Activated CD4-positive, alpha-beta memory T cell treated with anti-CD3 and anti-CD28 coated beads, Interleukin-2, amount 10 ng/mL, durations not matched to agents 7 days and 5 days (primary cell): ENCODE measurements around the gene SUMO2. TPM values are rescaled to one million over a fixed set of nuclear protein-coding genes. Genes with fewer than 3 reads are reported as not detected.

Source experiments
- CTCF ChIA-PET: fragments of 350-600 bp; sonication (Branson Sonifier 250); formaldehyde crosslinking; loops from one replicate; lab custom pipeline; 2021; ENCODE audit warnings: antibody characterized with exemption, inconsistent platforms; lab: Charles Lee
- POLR2A ChIA-PET: fragments of 350-600 bp; sonication (Branson Sonifier 250); formaldehyde crosslinking; loops from one replicate; lab custom pipeline; 2021; ENCODE audit warnings: antibody characterized with exemption; lab: Charles Lee
- DNase-seq: peaks from one replicate; pipeline ENCODE4 v3.0.0-alpha.2; 2020
- H3K27ac Mint-ChIP-seq: one replicate; pipeline ENCODE4 v1.8.0; 2021; ENCODE audit warnings: mild to moderate bottlenecking, mixed read lengths
- H3K27me3 Mint-ChIP-seq: one replicate; pipeline ENCODE4 v1.8.0; 2021; ENCODE audit warnings: mixed read lengths
- H3K36me3 Mint-ChIP-seq: one replicate; pipeline ENCODE4 v1.8.0; 2021; ENCODE audit warnings: low read depth, mixed read lengths
- H3K4me1 Mint-ChIP-seq: one replicate; pipeline ENCODE4 v1.8.0; 2021; ENCODE audit warnings: mixed read lengths
- H3K4me3 Mint-ChIP-seq: one replicate; pipeline ENCODE4 v1.8.0; 2021; ENCODE audit warnings: mild to moderate bottlenecking, mixed read lengths
- H3K9me3 Mint-ChIP-seq: one replicate; pipeline ENCODE4 v1.8.0; 2021; ENCODE audit warnings: mixed read lengths
- total RNA-seq, 2 experiments: library from RNA; stranded (reverse); gene quantifications; one replicate each; pipeline ENCODE4 v1.2.3, GENCODE V29; 2021

The SUMO2 gene
- total RNA-seq = 100 to 1,000 TPM; 548 to 559 TPM

- peaks cover 45% of the 10 kb centered on the region for H3K4me1 Mint-ChIP-seq
- H3K9me3 Mint-ChIP-seq = no peaks in the 10 kb centered on the region
- peaks cover 37% of the 10 kb centered on the region for H3K36me3 Mint-ChIP-seq
- peak within 1 kb of the TSS; percentile 82 for H3K4me3 Mint-ChIP-seq
- H3K27me3 Mint-ChIP-seq = no peaks in the 10 kb centered on the region
- CTCF ChIA-PET = interaction anchor here (0.6 to 2.8 kb wide), 8 partner anchors 9 to 127 kb away, joined by 3 to 13 read pairs (median 4); partner anchors contain the start of genes NT5C and SLC25A19
- H3K27ac Mint-ChIP-seq = peak within 1 kb of the TSS; percentile 99
- POLR2A ChIA-PET = interaction anchor here (0.6 to 2.9 kb wide), 32 partner anchors 9 to 433 kb away, joined by 3 to 23 read pairs (median 4); partner anchors contain the start of genes ARMC7, CDR2L, FDXR and GGA3
- peak; percentile 96 for DNase-seq
Observed at GRCh38 chr17:75182569-75183436, at the start of gene SUMO2. Gene SUMO2 (minus strand): TSS chr17:75182959. CDS start chr17:75182834, 125 bp downstream.

- no peak overlapping the region for H3K4me3 Mint-ChIP-seq
- POLR2A ChIA-PET = interaction anchor here (0.6 to 1.7 kb wide), 2 partner anchors 10 to 18 kb away, joined by 3 to 6 read pairs; no protein-coding TSS in a partner anchor
- H3K36me3 Mint-ChIP-seq = peaks cover 66% of the 10 kb centered on the region
Observed at GRCh38 chr17:75231741-75232464, 49.1 kb upstream of the SUMO2 start.

GRCh38 chr17:75231071-75231470 is 48.3 kb upstream of the SUMO2 start:
- H3K9me3 Mint-ChIP-seq = no peaks in the 10 kb centered on the region
- ChIA-PET POLR2A (interaction anchor here (1.1 to 1.7 kb wide), 2 partner anchors 8 to 9 kb away, joined by 3 to 6 read pairs; no protein-coding TSS in a partner anchor), CTCF (interaction anchor here (0.6 to 1.2 kb wide), 2 partner anchors 8 to 16 kb away, joined by 3 read pairs; no protein-coding TSS in a partner anchor)
- no peaks in the 10 kb centered on the region for H3K4me1 Mint-ChIP-seq
- peaks cover 60% of the 10 kb centered on the region for H3K36me3 Mint-ChIP-seq
- no peak overlapping the region for H3K4me3 Mint-ChIP-seq
- H3K27ac Mint-ChIP-seq = no peak overlapping the region
- H3K27me3 Mint-ChIP-seq = no peaks in the 10 kb centered on the region
- DNase-seq = no peak

More at GRCh38 chr17:75231741-75232464, 49.1 kb upstream of the SUMO2 start:
- Mint-ChIP-seq H3K4me1 (no peaks in the 10 kb centered on the region), H3K27ac (no peak overlapping the region), H3K27me3 (no peaks in the 10 kb centered on the region), H3K9me3 (no peaks in the 10 kb centered on the region)
- CTCF ChIA-PET = no interaction called here
- DNase-seq = no peak

GRCh38 chr17:75228847-75229246 is 46.1 kb upstream of the SUMO2 start:
- Mint-ChIP-seq H3K36me3 (peaks cover 55% of the 10 kb centered on the region), H3K27me3 (no peaks in the 10 kb centered on the region), H3K4me3 (no peak overlapping the region), H3K9me3 (no peaks in the 10 kb centered on the region), H3K4me1 (no peaks in the 10 kb centered on the region), H3K27ac (no peak overlapping the region)
- ChIA-PET POLR2A (interaction anchor here (0.9 to 2.2 kb wide), 4 partner anchors 11 to 48 kb away, joined by 3 to 9 read pairs (median 4); no protein-coding TSS in a partner anchor), CTCF (interaction anchor here (0.7 to 2.4 kb wide), 3 partner anchors 11 to 115 kb away, joined by 3 to 7 read pairs (median 5); no protein-coding TSS in a partner anchor)
- no peak for DNase-seq

- no peak overlapping the region for H3K4me3 Mint-ChIP-seq
- no peaks in the 10 kb centered on the region for H3K4me1 Mint-ChIP-seq
- H3K27ac Mint-ChIP-seq = no peak overlapping the region
- H3K27me3 Mint-ChIP-seq = no peaks in the 10 kb centered on the region
- H3K36me3 Mint-ChIP-seq = peaks cover 56% of the 10 kb centered on the region
- ChIA-PET CTCF (interaction anchor here (2.1 to 2.4 kb wide), 2 partner anchors 11 to 114 kb away, joined by 5 to 7 read pairs; no protein-coding TSS in a partner anchor), POLR2A (interaction anchor here (0.9 to 2.2 kb wide), 3 partner anchors 9 to 13 kb away, joined by 3 to 9 read pairs (median 4); no protein-coding TSS in a partner anchor)
- no peak for DNase-seq
- no peaks in the 10 kb centered on the region for H3K9me3 Mint-ChIP-seq
Observed at GRCh38 chr17:75228305-75228704, 45.5 kb upstream of the SUMO2 start.

- ChIA-PET CTCF (interaction anchor here (2.1 to 2.4 kb wide), 2 partner anchors 12 to 114 kb away, joined by 5 to 7 read pairs; no protein-coding TSS in a partner anchor), POLR2A (interaction anchor here (0.9 kb wide), 1 partner anchor 10 kb away, joined by 3 read pairs; no protein-coding TSS in a partner anchor)
- Mint-ChIP-seq H3K4me1 (no peaks in the 10 kb centered on the region), H3K27ac (no peak overlapping the region), H3K36me3 (peaks cover 54% of the 10 kb centered on the region), H3K9me3 (no peaks in the 10 kb centered on the region), H3K27me3 (no peaks in the 10 kb centered on the region), H3K4me3 (no peak overlapping the region)
- no peak for DNase-seq
Observed at GRCh38 chr17:75227729-75228128, 45.0 kb upstream of the SUMO2 start.

GRCh38 chr17:75225016-75225415 is 42.3 kb upstream of the SUMO2 start:
- no peaks in the 10 kb centered on the region for H3K27me3 Mint-ChIP-seq
- no peaks in the 10 kb centered on the region for H3K9me3 Mint-ChIP-seq
- H3K4me3 Mint-ChIP-seq = no peak overlapping the region
- ChIA-PET CTCF (interaction anchor here (0.8 to 3.0 kb wide), 2 partner anchors 14 to 15 kb away, joined by 3 to 13 read pairs; no protein-coding TSS in a partner anchor), POLR2A (interaction anchor here (1.2 kb wide), 1 partner anchor 36 kb away, joined by 4 read pairs; the partner anchor contains the start of genes GGA3 and MRPS7)
- no peak overlapping the region for H3K27ac Mint-ChIP-seq
- no peaks in the 10 kb centered on the region for H3K4me1 Mint-ChIP-seq
- peaks cover 41% of the 10 kb centered on the region for H3K36me3 Mint-ChIP-seq
- no peak for DNase-seq

- Mint-ChIP-seq H3K36me3 (peaks cover 55% of the 10 kb centered on the region), H3K4me3 (no peak overlapping the region), H3K4me1 (no peaks in the 10 kb centered on the region), H3K9me3 (no peaks in the 10 kb centered on the region), H3K27ac (no peak overlapping the region), H3K27me3 (no peaks in the 10 kb centered on the region)
- no peak for DNase-seq
- ChIA-PET POLR2A (interaction anchor here (1.3 to 2.9 kb wide), 2 partner anchors 14 to 38 kb away, joined by 3 to 7 read pairs; partner anchors contain the start of gene NUP85), CTCF (interaction anchor here (1.4 to 1.8 kb wide), 2 partner anchors 21 to 106 kb away, joined by 5 to 6 read pairs; no protein-coding TSS in a partner anchor)
Observed at GRCh38 chr17:75219815-75220214, 37.1 kb upstream of the SUMO2 start.

- Mint-ChIP-seq H3K9me3 (no peaks in the 10 kb centered on the region), H3K4me1 (no peaks in the 10 kb centered on the region), H3K4me3 (no peak overlapping the region), H3K27me3 (no peaks in the 10 kb centered on the region), H3K36me3 (peaks cover 58% of the 10 kb centered on the region), H3K27ac (no peak overlapping the region)
- POLR2A ChIA-PET = interaction anchor here (0.8 kb wide), 1 partner anchor 13 kb away, joined by 5 read pairs; the partner anchor contains the start of gene NUP85
- DNase-seq = no peak
- CTCF ChIA-PET = interaction anchor here (1.0 kb wide), 1 partner anchor 21 kb away, joined by 3 read pairs; no protein-coding TSS in a partner anchor
Observed at GRCh38 chr17:75218131-75218530, 35.4 kb upstream of the SUMO2 start.

- Mint-ChIP-seq H3K27me3 (no peaks in the 10 kb centered on the region), H3K27ac (no peak overlapping the region), H3K36me3 (peaks cover 40% of the 10 kb centered on the region), H3K4me3 (no peak overlapping the region), H3K9me3 (no peaks in the 10 kb centered on the region), H3K4me1 (peaks cover 27% of the 10 kb centered on the region)
- ChIA-PET POLR2A (interaction anchor here (1.7 to 5.6 kb wide), 2 partner anchors 52 to 62 kb away, joined by 4 to 43 read pairs; partner anchors contain the start of genes GGA3, MIF4GD and MRPS7), CTCF (interaction anchor here (0.9 to 1.9 kb wide), 5 partner anchors 29 to 250 kb away, joined by 3 to 8 read pairs (median 4); no protein-coding TSS in a partner anchor)
- no peak for DNase-seq
Observed at GRCh38 chr17:75209061-75209460, 26.3 kb upstream of the SUMO2 start.

GRCh38 chr17:75208161-75208560 is 25.4 kb upstream of the SUMO2 start:
- no peaks in the 10 kb centered on the region for H3K9me3 Mint-ChIP-seq
- H3K27ac Mint-ChIP-seq = no peak overlapping the region
- no peaks in the 10 kb centered on the region for H3K27me3 Mint-ChIP-seq
- peak overlapping the region; percentile 50 for H3K4me3 Mint-ChIP-seq
- ChIA-PET POLR2A (interaction anchor here (1.4 to 5.6 kb wide), 3 partner anchors 53 to 63 kb away, joined by 3 to 43 read pairs (median 4); partner anchors contain the start of genes GGA3, JPT1, MIF4GD and MRPS7), CTCF (interaction anchor here (1.4 to 1.9 kb wide), 3 partner anchors 37 to 249 kb away, joined by 3 to 7 read pairs (median 4); no protein-coding TSS in a partner anchor)
- peaks cover 34% of the 10 kb centered on the region for H3K36me3 Mint-ChIP-seq
- no peak for DNase-seq
- H3K4me1 Mint-ChIP-seq = peaks cover 31% of the 10 kb centered on the region
